Pancreas (tissue), 10 donors: ENCODE results near the gene SAMD1. TPM values are rescaled to one million over a fixed set of nuclear protein-coding genes. Genes with fewer than 3 reads are reported as not detected.
A peak's percentile ranks its signal among the peaks of the same experiment; 100 is the strongest.

Source experiments
- ATAC-seq, 4 donors: fragments of 200-7000 bp; cut with Tn5 transposase; one replicate each; pipeline versions ENCODE4 v1.8.0 to v1.9.1; 2020; ENCODE audit warnings: mild to moderate bottlenecking in 4 of 4, moderate library complexity in 4 of 4
- DNase-seq, 6 donors: peaks; one replicate each; pipeline ENCODE4 v3.0.0-alpha.2; 2020
- FAIRE-seq: peaks from 2 replicates; lab custom pipeline; 2012; peaks lifted over from hg19 to GRCh38; lab: Jason Lieb, UNC
- H3K27ac ChIP-seq, 4 donors: fragments of 200-600 bp; sonication (generic); 1 replicate in 3 of 4; 2 replicates in 1 of 4; pipeline versions ENCODE4 v1.5.0 to v1.8.0; 2020
- H3K27me3 ChIP-seq, 4 donors: fragments of 200-600 bp; one replicate each; pipeline ENCODE4 v1.8.0; 2021
- H3K36me3 ChIP-seq, 3 donors: fragments of 200-600 bp; sonication (generic) in 1 of 3; one replicate each; pipeline versions ENCODE4 v1.5.0 to v1.8.0; 2020 to 2021
- H3K4me1 ChIP-seq, 3 donors: fragments of 200-600 bp; one replicate each; pipeline ENCODE4 v1.8.0; 2021
- H3K4me3 ChIP-seq, 4 donors: fragments of 200-600 bp; sonication (generic) in 2 of 4; one replicate each; pipeline versions ENCODE4 v1.5.0 to v1.8.0; 2020 to 2021
- H3K9me3 ChIP-seq, 4 donors: fragments of 200-600 bp; one replicate each; pipeline ENCODE4 v1.8.0; 2021
- CTCF ChIP-seq, 4 donors: fragments of 200-600 bp; sonication (generic) in 3 of 4; IDR thresholded peaks; one replicate each; pipeline versions ENCODE4 v1.5.0 to v1.8.0; 2021; ENCODE audit warnings: antibody characterized with exemption in 4 of 4
- WGBS, 2 donors: extraction: QIAGEN DNeasy Blood & Tissue Kit; methylation state at CpG; one replicate each; pipeline ENCODE4 v1.1.7; 2013; 5-methylcytosine and 5-hydroxymethylcytosine counted together
- intact Hi-C, 3 donors: fragments of 100-400 bp; cut with DNase I; formaldehyde crosslinking; loops; one replicate each; pipeline versions ENCODE4 v1.11.1 to v1.14.2; 2022
- polyA plus RNA-seq, 2 donors: library from polyadenylated mRNA; stranded (reverse); fragments of 200-250 nt; gene quantifications; one replicate each; pipeline ENCODE4 v1.2.3, GENCODE V29; 2013
- total RNA-seq, 6 donors: library from RNA; stranded (reverse); fragmentation: NEBNext Ultra II Directional in 4 of 6; extraction: Animal tissue kit (Norgen Biotek cat#: 25700) in 4 of 6; gene quantifications; one replicate each; pipeline versions ENCODE4 v1.2.1 to v1.2.4, GENCODE V29; 2021 to 2023
- donor health status: healthy with polysubstance abuse.
- donor health status: DM: no; HTN: no; CAD: no; lungs with moderate emphysema.
- donor health status: DM: no; HTN: no; CAD: no.
- donor health status: control.
- donor health status: control.
- donor health status: Bipolar disorder and iron deficiency.
- donor health status: DM: yes; HTN: yes; CAD: no.
- donor health status: DM: no; HTN: no; CAD: no.
- donor health status: DM: no; HTN: no; CAD: no.
- donor health status: DM: yes; HTN: yes; CAD: no.

SAMD1 gene
- total and polyA plus RNA-seq, 8 donors: 7.9 to 24.3 (median 16.9) TPM

DNA sequence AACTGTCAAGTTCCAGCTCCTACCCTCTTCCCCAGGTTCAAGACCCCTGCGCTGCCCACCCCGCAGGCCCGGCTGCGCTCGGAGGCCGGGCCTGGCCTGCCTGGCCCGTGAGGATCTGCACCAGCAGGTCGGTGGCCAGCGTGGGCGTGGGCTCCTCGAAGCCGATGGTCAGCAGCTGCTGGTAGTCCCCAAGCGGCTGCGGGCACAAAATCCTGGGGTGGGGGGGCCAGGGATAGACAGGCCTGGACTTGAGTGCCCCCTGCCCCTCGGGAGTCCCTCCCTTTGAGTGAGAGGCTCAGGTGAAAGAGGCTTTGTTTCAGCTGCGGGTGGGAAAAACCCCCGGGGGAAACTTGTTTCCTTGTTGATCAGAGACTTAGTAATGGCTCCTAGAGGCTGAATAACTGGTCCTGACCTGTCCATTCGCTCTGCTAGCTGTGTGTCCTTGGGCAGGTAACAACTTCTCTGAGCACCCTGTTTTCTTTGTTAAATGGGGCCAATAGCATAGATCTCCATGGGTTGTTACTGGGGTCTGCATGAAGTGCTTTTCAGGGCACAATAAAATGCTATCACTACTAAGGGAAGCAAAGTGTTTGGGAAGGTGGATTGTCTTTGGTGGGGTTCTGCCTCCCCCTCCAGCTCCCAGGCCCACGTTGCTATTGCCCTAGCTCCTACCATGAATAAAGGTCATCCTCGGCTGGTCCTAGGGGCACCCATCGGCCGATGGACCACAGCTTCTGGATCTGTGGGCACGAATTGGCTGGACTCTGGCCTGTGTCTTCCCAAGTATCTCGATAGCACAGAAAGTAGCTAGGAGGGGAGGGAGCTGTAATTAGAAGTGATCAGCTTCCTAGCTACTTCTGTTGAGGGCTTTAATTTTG, 8.5 kb downstream of the SAMD1 start:
- intact Hi-C loops: no loop called here

GRCh38 chr19:14080887-14081796, 9.4 kb downstream of the SAMD1 start:
- 0 to 1% methylated on average over 48 to 50 of the region's 50 CpGs for WGBS, 2 donors
- Histone ChIP-seq H3K27me3 (no peaks in the 10 kb centered on the region), H3K36me3 (no peaks in the 10 kb centered on the region), H3K27ac (peak overlapping the region; percentile 81 to 96 (median 95)), H3K4me1 (peaks cover 0 to 14% (median 0%) of the 10 kb centered on the region in 3 donors), H3K9me3 (no peaks in the 10 kb centered on the region), H3K4me3 (peak overlapping the region; percentile 55 to 84 (median 64))
- ATAC-seq (peak; percentile 90 to 95 (median 92)), DNase-seq (peak; percentile 98 to 100 (median 100)), FAIRE-seq (peak; percentile 98)
- no peak for TF ChIP-seq CTCF (IDR thresholded peaks at IDR 0.05)
- intact Hi-C loops: no loop called here

More for the DNA sequence above, 8.5 kb downstream of the SAMD1 start:
- FAIRE-seq (no peak), DNase-seq (peak; percentile 61 to 88 (median 72)), ATAC-seq (peak; percentile 29 to 47 (median 43))
- 10% methylated on average over 19 to 24 of the region's 24 CpGs for WGBS, 2 donors
- Histone ChIP-seq H3K36me3 (no peaks in the 10 kb centered on the region), H3K4me3 (peak overlapping the region; percentile 55 to 84 (median 64)), H3K27ac (peak overlapping the region; percentile 81 to 96 (median 95)), H3K4me1 (peaks cover 0 to 14% (median 0%) of the 10 kb centered on the region in 3 donors), H3K27me3 (no peaks in the 10 kb centered on the region), H3K9me3 (no peaks in the 10 kb centered on the region)
- TF ChIP-seq CTCF (IDR thresholded peaks at IDR 0.05): no peak

DNA sequence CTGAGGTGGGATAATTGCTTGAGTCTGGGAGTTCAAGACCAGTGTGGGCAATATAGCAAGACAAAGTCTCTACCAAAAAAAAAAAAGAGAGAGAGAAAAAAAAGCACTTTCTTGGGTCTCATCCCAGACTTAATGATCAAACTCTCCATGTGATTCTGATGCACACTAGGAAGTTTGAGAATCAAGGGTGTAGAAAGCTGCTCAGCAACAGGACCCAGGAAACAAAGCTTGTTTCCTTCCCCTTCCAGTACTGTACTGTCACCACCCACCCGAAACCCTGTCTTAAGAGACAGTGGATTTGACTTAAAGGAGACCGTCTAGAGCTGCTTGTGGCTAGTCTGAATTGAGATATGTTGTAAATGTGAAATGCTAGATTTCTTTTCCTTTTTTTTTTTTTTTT, 12.1 kb downstream of the SAMD1 start:
- H3K4me1 ChIP-seq: peaks cover 0 to 19% (median 5%) of the 10 kb centered on the region in 3 donors
- H3K9me3 ChIP-seq: no peaks in the 10 kb centered on the region
- 84 to 94% methylated on average over 2 of the region's 2 CpGs for WGBS, 2 donors
- no peaks in the 10 kb centered on the region for H3K27me3 ChIP-seq
- ATAC-seq (no peak), FAIRE-seq (no peak), DNase-seq (no peak)
- no peak overlapping the region for H3K27ac ChIP-seq
- H3K4me3 ChIP-seq: no peak overlapping the region
- intact Hi-C loops: no loop called here
- no peaks in the 10 kb centered on the region for H3K36me3 ChIP-seq
- TF ChIP-seq CTCF (IDR thresholded peaks at IDR 0.05): no peak

DNA sequence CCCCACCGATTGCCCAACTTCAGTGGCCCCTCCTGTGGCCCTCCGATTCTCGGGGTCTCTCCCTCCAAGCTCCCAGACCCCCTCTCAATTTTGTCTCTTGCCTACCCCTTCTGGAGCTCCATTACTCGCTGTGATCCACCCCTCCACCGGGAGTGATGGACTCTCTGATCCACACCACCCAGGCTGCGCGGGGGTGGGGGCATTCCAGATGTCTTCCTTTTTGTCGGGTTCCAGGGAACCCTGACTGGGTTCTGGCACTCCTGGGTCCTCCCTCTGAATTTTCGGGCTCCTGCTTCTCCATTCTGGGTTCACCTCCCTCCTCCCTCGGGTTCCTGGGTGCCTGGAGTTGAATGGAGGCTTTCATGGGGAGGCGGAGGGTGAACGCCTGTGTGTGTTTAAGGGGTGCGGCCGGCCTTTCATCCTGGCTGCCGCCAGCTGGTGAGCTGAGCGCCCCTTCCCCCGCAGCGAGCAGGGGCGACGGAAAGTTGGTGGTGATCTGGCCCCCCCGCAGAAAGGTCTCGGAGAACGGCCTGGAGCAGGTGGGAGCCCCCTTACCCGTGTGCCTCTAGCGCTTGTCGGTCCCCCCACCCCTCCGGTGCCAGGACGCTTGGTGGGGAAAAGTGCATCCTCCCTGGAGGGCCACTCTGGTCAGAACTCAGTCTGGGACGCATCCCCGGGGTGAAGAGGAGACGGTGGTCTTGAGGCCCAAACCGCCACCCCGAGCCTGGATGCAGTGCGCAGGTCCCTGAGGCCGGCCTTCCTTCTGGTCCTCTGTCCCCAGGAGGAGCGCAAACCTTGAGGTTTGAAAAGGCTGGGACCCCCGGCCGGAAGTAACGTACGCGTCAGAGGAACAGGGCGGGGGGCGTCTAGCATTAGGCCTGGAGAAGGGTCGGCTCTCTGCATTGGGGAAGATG, 16.4 kb downstream of the SAMD1 start:
- no peaks in the 10 kb centered on the region for H3K27me3 ChIP-seq
- H3K9me3 ChIP-seq: no peaks in the 10 kb centered on the region
- ATAC-seq: peak in 1 of 4 donors; percentile 2
- H3K27ac ChIP-seq: peak overlapping the region; percentile 91 to 98 (median 94)
- H3K36me3 ChIP-seq: no peaks in the 10 kb centered on the region
- WGBS, 2 donors: 0 to 1% methylated on average over 44 of the region's 44 CpGs
- H3K4me1 ChIP-seq: peaks cover 3 to 11% (median 10%) of the 10 kb centered on the region in 3 donors
- DNase-seq: peak in 4 of 6 donors; percentile 49 to 81 (median 59)
- intact Hi-C loops: loop anchor here in 2 of 3 donors (5.0 kb wide), 1 partner anchor 192 kb away; no protein-coding TSS in a partner anchor
- no peak for TF ChIP-seq CTCF (IDR thresholded peaks at IDR 0.05)
- H3K4me3 ChIP-seq: peak overlapping the region; percentile 80 to 88 (median 84)
- no peak for FAIRE-seq
